MCF 10A (cell line): ENCODE measurements around the gene ADAMTS3. TPM values are rescaled to one million over a fixed set of nuclear protein-coding genes. Genes with fewer than 3 reads are reported as not detected.

ENCODE experiments used
- BruUV-seq: library from RNA; stranded (reverse); fragments of 400-500 nt; replicated peaks from 2 replicates; lab custom pipeline; 2021; lab: Mats Ljungman, UMichigan
- CTCF ChIA-PET: fragments of 300-600 bp; sonication (Branson Sonifier 250); formaldehyde crosslinking; extraction: SDS; loops from one replicate; lab custom pipeline; 2021; ENCODE audit warnings: antibody characterized with exemption, inconsistent platforms; lab: Yijun Ruan, JAX
- POLR2A ChIA-PET: fragments of 300-600, 350-650 bp; sonication (Branson Sonifier 250); formaldehyde crosslinking; extraction: SDS; loops from one replicate; lab custom pipeline; 2020; ENCODE audit warnings: antibody characterized with exemption, inconsistent platforms; lab: Yijun Ruan, JAX
- DNase-seq: peaks from one replicate; pipeline ENCODE4 v3.0.0-alpha.2; 2018; ENCODE audit not compliant: unreplicated experiment
- H3K27ac Mint-ChIP-seq: one replicate; pipeline ENCODE4 v1.8.0; 2022; ENCODE audit warnings: mild to moderate bottlenecking, low read depth, mixed read lengths; ENCODE audit not compliant: unreplicated experiment
- H3K27me3 Mint-ChIP-seq: one replicate; pipeline ENCODE4 v1.8.0; 2022; ENCODE audit warnings: mixed read lengths; ENCODE audit not compliant: insufficient read depth, unreplicated experiment
- H3K36me3 Mint-ChIP-seq: one replicate; pipeline ENCODE4 v1.8.0; 2022; ENCODE audit warnings: mild to moderate bottlenecking, moderate library complexity, mixed read lengths; ENCODE audit not compliant: insufficient read depth, unreplicated experiment
- H3K4me1 Mint-ChIP-seq: one replicate; pipeline ENCODE4 v1.8.0; 2022; ENCODE audit warnings: mixed read lengths; ENCODE audit not compliant: insufficient read depth, unreplicated experiment
- H3K4me3 Mint-ChIP-seq: one replicate; pipeline ENCODE4 v1.8.0; 2022; ENCODE audit warnings: mild to moderate bottlenecking, moderate library complexity, mixed read lengths; ENCODE audit not compliant: unreplicated experiment
- H3K9me3 Mint-ChIP-seq: one replicate; pipeline ENCODE4 v1.8.0; 2022; ENCODE audit warnings: mixed read lengths; ENCODE audit not compliant: unreplicated experiment
- intact Hi-C: fragments of 100-400 bp; cut with micrococcal nuclease; formaldehyde crosslinking; loops from 2 replicates; pipeline ENCODE4 v1.14.1; 2022
- total RNA-seq: library from RNA; stranded (reverse); gene quantifications from 2 replicates; pipeline ENCODE4 v1.2.3, GENCODE V29; 2022
- TF ChIP-seq, protein P1 (sequence below): fragments of 200-600 bp; IDR thresholded peaks from one replicate; pipeline ENCODE4 v1.8.0; 2022; ENCODE audit warnings: antibody characterized with exemption, mild to moderate bottlenecking; ENCODE audit not compliant: unreplicated experiment

The ADAMTS3 gene
- total RNA-seq, 1 experiment from 2014 or later = 0.58 TPM

DNA sequence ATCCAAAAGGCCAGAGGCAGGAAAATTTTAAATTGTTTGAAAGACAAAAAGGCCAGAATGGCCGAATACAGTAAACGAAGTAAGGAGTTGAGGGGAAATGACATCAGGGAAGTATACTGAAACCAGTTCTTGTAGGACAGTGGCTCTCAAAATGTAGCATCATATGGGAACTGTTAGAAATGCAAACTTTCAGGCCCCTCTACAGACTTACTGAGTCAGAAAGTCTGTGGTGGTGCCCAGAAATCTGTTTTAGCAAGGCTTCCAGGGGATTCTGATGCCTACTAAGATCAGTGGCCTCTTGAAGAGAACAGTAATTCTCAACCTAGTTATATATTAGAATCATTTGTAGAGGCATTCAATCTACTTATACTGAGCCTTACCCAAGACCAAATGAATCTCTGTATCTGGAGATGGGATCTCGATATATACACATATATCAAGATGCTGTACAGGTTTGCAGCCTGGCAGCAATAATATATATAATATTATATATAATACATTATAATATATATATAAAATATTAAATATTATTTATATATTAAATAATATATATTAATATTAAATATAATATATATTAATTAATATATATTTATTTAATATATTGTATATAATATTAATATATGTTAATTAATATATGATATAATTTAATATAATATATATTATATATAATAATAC lies 39.7 kb downstream of the ADAMTS3 start:
- Mint-ChIP-seq H3K4me3 (no peak overlapping the region), H3K36me3 (peaks cover 4% of the 10 kb centered on the region), H3K9me3 (no peaks in the 10 kb centered on the region), H3K27me3 (no peaks in the 10 kb centered on the region), H3K4me1 (peaks cover 14% of the 10 kb centered on the region), H3K27ac (no peak overlapping the region)
- ChIA-PET POLR2A (no interaction called here), CTCF (no interaction called here)
- TF ChIP-seq, protein P1, sequence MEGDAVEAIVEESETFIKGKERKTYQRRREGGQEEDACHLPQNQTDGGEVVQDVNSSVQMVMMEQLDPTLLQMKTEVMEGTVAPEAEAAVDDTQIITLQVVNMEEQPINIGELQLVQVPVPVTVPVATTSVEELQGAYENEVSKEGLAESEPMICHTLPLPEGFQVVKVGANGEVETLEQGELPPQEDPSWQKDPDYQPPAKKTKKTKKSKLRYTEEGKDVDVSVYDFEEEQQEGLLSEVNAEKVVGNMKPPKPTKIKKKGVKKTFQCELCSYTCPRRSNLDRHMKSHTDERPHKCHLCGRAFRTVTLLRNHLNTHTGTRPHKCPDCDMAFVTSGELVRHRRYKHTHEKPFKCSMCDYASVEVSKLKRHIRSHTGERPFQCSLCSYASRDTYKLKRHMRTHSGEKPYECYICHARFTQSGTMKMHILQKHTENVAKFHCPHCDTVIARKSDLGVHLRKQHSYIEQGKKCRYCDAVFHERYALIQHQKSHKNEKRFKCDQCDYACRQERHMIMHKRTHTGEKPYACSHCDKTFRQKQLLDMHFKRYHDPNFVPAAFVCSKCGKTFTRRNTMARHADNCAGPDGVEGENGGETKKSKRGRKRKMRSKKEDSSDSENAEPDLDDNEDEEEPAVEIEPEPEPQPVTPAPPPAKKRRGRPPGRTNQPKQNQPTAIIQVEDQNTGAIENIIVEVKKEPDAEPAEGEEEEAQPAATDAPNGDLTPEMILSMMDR = no peak
- DNase-seq = no peak
- intact Hi-C loops = no loop called here
- BruUV-seq = no TSS peak

DNA sequence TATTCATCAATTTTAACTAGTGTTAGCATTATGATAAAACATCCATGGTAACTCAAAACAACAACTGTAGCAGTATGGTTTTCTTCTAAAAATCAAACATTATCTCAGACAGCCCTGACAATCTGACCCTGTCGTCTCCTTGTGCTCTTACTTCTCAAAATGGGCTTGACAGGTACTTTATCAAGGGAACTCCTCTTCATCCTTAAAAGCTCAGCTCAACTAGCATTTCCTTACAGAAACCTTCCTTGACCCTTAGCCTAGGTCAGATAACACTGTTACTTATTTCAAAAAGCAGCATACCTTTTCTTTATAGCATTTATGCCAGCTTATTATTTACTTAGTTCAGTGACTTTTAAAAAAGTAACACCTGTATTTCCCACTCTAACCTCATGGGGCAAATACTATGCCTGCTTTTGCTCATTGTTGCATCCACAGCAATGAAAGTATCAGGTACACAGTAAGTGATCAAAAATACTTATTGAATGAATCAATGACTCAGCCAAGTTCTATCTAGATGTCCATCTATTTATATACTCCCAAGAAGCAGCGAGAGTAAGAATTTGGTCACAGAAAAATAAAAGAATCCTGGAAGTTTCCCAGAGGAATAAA lies 41.9 kb downstream of the ADAMTS3 start:
- BruUV-seq = no TSS peak
- CTCF ChIA-PET = interaction anchor here (0.6 kb wide), 1 partner anchor 40 kb away, joined by 3 read pairs; no protein-coding TSS in a partner anchor

DNA sequence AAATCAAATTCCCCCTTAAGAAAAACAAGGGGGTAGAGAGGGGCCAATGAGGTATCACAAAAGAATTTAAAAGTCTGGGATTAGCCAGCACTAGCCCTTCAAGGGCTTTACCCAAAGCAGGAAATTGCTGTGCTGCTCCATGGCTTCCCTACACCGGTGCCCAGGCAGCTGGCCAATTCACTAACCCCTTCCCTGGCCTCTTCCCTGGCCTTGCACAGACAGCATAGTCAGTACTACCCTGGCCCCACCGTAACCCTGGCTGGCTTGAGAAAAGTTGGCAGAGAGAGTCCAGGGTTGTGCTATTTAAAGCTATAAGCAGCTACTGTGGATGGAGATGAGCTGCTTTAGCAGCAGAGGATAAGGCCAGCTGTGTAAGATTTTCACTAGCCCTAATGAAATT lies 43.1 kb downstream of the ADAMTS3 start:
- intact Hi-C loops = no loop called here
- POLR2A ChIA-PET = interaction anchor here (0.9 to 1.5 kb wide), 3 partner anchors 13 to 211 kb away, joined by 3 read pairs; no protein-coding TSS in a partner anchor
- TF ChIP-seq, protein P1 = no peak
- Mint-ChIP-seq H3K27ac (no peak overlapping the region), H3K9me3 (no peaks in the 10 kb centered on the region), H3K36me3 (peaks cover 4% of the 10 kb centered on the region), H3K4me1 (peaks cover 17% of the 10 kb centered on the region), H3K4me3 (no peak overlapping the region), H3K27me3 (no peaks in the 10 kb centered on the region)
- no TSS peak for BruUV-seq
- peak; percentile 68 for DNase-seq
- CTCF ChIA-PET = interaction anchor here (3.0 kb wide), 1 partner anchor 21 kb away, joined by 12 read pairs; no protein-coding TSS in a partner anchor

More for the DNA sequence above, 41.9 kb downstream of the ADAMTS3 start:
- Mint-ChIP-seq H3K36me3 (peaks cover 4% of the 10 kb centered on the region), H3K4me3 (no peak overlapping the region), H3K9me3 (no peaks in the 10 kb centered on the region), H3K27ac (no peak overlapping the region), H3K4me1 (peaks cover 18% of the 10 kb centered on the region), H3K27me3 (no peaks in the 10 kb centered on the region)
- intact Hi-C loops = no loop called here
- POLR2A ChIA-PET = interaction anchor here (0.8 kb wide), 1 partner anchor 40 kb away, joined by 4 read pairs; no protein-coding TSS in a partner anchor
- DNase-seq = no peak
- TF ChIP-seq, protein P1 = peak; percentile 7

DNA sequence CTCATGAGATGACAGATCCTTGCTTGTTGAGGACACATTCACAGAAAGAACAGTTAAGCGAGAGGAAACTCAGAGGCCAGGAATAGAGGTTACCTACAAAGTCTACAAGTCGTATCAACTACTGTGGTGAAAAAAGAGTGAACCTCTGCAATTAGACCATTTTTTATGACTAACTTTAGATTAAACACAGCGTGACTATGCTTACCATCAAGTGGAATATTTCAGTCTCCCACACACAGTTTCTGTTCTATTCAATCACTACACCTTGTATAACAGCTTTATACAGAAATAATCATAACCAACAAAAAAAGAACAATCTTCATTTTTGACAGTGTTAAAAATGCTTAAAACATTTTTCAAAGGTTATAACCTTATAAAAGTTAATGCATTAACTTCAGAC lies 46.6 kb downstream of the ADAMTS3 start:
- TF ChIP-seq, protein P1 = no peak
- Mint-ChIP-seq H3K27me3 (no peaks in the 10 kb centered on the region), H3K4me1 (peaks cover 17% of the 10 kb centered on the region), H3K9me3 (peaks cover 7% of the 10 kb centered on the region), H3K27ac (no peak overlapping the region), H3K4me3 (no peak overlapping the region), H3K36me3 (peaks cover 4% of the 10 kb centered on the region)
- DNase-seq = no peak
- intact Hi-C loops = no loop called here
- no TSS peak for BruUV-seq
- POLR2A ChIA-PET = no interaction called here
- CTCF ChIA-PET = interaction anchor here (0.6 kb wide), 1 partner anchor 21 kb away, joined by 3 read pairs; no protein-coding TSS in a partner anchor
